H9 (cell line): ENCODE data around the gene TOGARAM2. TPM values are rescaled to one million over a fixed set of nuclear protein-coding genes. Genes with fewer than 3 reads are reported as not detected.

Source experiments
- DNase-seq: peaks from one replicate; pipeline ENCODE4 v3.0.0-alpha.2; 2017
- H2AFZ ChIP-seq: one replicate; pipeline ENCODE4 v1.6.1; 2013; ENCODE audit warnings: mild to moderate bottlenecking, low read length, control low read depth, moderate library complexity
- H2AK5ac ChIP-seq: 2 replicates; pipeline ENCODE4 v1.6.1; 2013; ENCODE audit warnings: low read length, control low read depth, mixed read lengths; ENCODE audit not compliant: insufficient read length
- H2BK120ac ChIP-seq: one replicate; pipeline ENCODE4 v1.6.1; 2013; ENCODE audit warnings: low read depth, mild to moderate bottlenecking, low read length, control low read depth, inconsistent platforms; ENCODE audit not compliant: poor library complexity, severe bottlenecking
- H2BK12ac ChIP-seq: 2 replicates; pipeline ENCODE4 v1.6.1; 2013; ENCODE audit warnings: low read length, control low read depth, mixed read lengths, low read depth; ENCODE audit not compliant: insufficient read length
- H2BK15ac ChIP-seq: 2 replicates; pipeline ENCODE4 v1.6.1; 2013; ENCODE audit warnings: low read depth, low read length, control low read depth
- H2BK20ac ChIP-seq: one replicate; pipeline ENCODE4 v1.6.1; 2013; ENCODE audit warnings: low read depth, mild to moderate bottlenecking, low read length, control low read depth, inconsistent platforms; ENCODE audit not compliant: poor library complexity, severe bottlenecking
- H2BK5ac ChIP-seq: 2 replicates; pipeline ENCODE4 v1.6.1; 2013; ENCODE audit warnings: low read length, control low read depth, mixed read lengths; ENCODE audit not compliant: insufficient read length
- H3K14ac ChIP-seq: 2 replicates; pipeline ENCODE4 v1.6.1; 2013; ENCODE audit warnings: low read length, control low read depth; ENCODE audit not compliant: insufficient read depth
- H3K18ac ChIP-seq: 2 replicates; pipeline ENCODE4 v1.6.1; 2013; ENCODE audit warnings: low read depth, mild to moderate bottlenecking, mixed read lengths, low read length, control low read depth; ENCODE audit not compliant: insufficient read length
- H3K23ac ChIP-seq: 2 replicates; pipeline ENCODE4 v1.6.1; 2013; ENCODE audit warnings: low read length, control low read depth, mixed read lengths, low read depth; ENCODE audit not compliant: insufficient read length
- H3K23me2 ChIP-seq: 2 replicates; pipeline ENCODE4 v1.6.1; 2013; ENCODE audit warnings: low read depth, mild to moderate bottlenecking, mixed read lengths, low read length, control low read depth; ENCODE audit not compliant: insufficient read length, poor library complexity, severe bottlenecking
- H3K27ac ChIP-seq: 2 replicates; pipeline ENCODE4 v1.5.1; 2013; ENCODE audit warnings: low read length, control low read depth, mixed read lengths, low read depth; ENCODE audit not compliant: insufficient read length
- H3K27me3 ChIP-seq: 2 replicates; pipeline ENCODE4 v1.6.1; 2013; ENCODE audit warnings: low read length, control low read depth, inconsistent platforms; ENCODE audit not compliant: insufficient read depth
- H3K4ac ChIP-seq: 2 replicates; pipeline ENCODE4 v1.6.1; 2013; ENCODE audit warnings: low read depth, mild to moderate bottlenecking, control low read depth, inconsistent platforms, low read length, moderate library complexity
- H3K4me1 ChIP-seq: 2 replicates; pipeline ENCODE4 v1.6.1; 2013; ENCODE audit warnings: low read length, control low read depth, inconsistent platforms; ENCODE audit not compliant: insufficient read depth
- H3K4me2 ChIP-seq: 2 replicates; pipeline ENCODE4 v1.6.1; 2013; ENCODE audit warnings: low read length, control low read depth, mixed read lengths; ENCODE audit not compliant: insufficient read length, insufficient read depth
- H3K56ac ChIP-seq: 2 replicates; pipeline ENCODE4 v1.6.1; 2013; ENCODE audit warnings: low read depth, mild to moderate bottlenecking, mixed read lengths, low read length, control low read depth; ENCODE audit not compliant: insufficient read length
- H3K79me1 ChIP-seq: 2 replicates; pipeline ENCODE4 v1.6.1; 2013; ENCODE audit warnings: low read depth, mild to moderate bottlenecking, moderate library complexity, low read length, control low read depth, inconsistent platforms; ENCODE audit not compliant: insufficient read depth, poor library complexity, severe bottlenecking
- H3K79me2 ChIP-seq: 2 replicates; pipeline ENCODE4 v1.6.1; 2013; ENCODE audit warnings: low read length, control low read depth, inconsistent platforms; ENCODE audit not compliant: insufficient read depth
- H3K9ac ChIP-seq: 2 replicates; pipeline ENCODE4 v1.6.1; 2013; ENCODE audit warnings: low read length, control low read depth, mixed read lengths; ENCODE audit not compliant: insufficient read length; ENCODE audit errors: extremely low read depth
- H3K9me3 ChIP-seq: one replicate; pipeline ENCODE4 v1.6.1; 2013; ENCODE audit warnings: low read depth, low read length, inconsistent platforms; ENCODE audit not compliant: control insufficient read depth
- H3T11ph ChIP-seq: one replicate; pipeline ENCODE4 v1.6.1; 2013; ENCODE audit warnings: mild to moderate bottlenecking, low read length, control low read depth, inconsistent platforms
- H4K20me1 ChIP-seq: one replicate; pipeline ENCODE4 v1.6.1; 2013; ENCODE audit not compliant: control insufficient read depth, insufficient read length, insufficient read depth
- H4K5ac ChIP-seq: 2 replicates; pipeline ENCODE4 v1.6.1; 2013; ENCODE audit warnings: low read depth, mild to moderate bottlenecking, mixed read lengths, low read length, control low read depth; ENCODE audit not compliant: insufficient read length
- H4K8ac ChIP-seq: replicated peaks from 2 replicates; pipeline ENCODE4 v1.6.1; 2013; ENCODE audit warnings: low read length, control low read depth, mixed read lengths, low read depth; ENCODE audit not compliant: insufficient read length
- H4K91ac ChIP-seq: 2 replicates; pipeline ENCODE4 v1.6.1; 2013; ENCODE audit warnings: low read depth, mild to moderate bottlenecking, moderate library complexity, mixed read lengths, low read length, control low read depth; ENCODE audit not compliant: insufficient read length
- H3K27ac Mint-ChIP-seq, 3 experiments: 2 replicates in 2 of 3; 3 replicates in 1 of 3; pipeline ENCODE4 v1.8.0; 2020 to 2021; ENCODE audit warnings: mixed read lengths in 3 of 3, mild to moderate bottlenecking in 1 of 3, moderate library complexity in 1 of 3
- H3K27me3 Mint-ChIP-seq: 2 replicates; pipeline ENCODE4 v1.8.0; 2021; ENCODE audit warnings: low read depth, mild to moderate bottlenecking, moderate library complexity, mixed read lengths
- H3K36me3 Mint-ChIP-seq, 3 experiments: 2 replicates in 2 of 3; 3 replicates in 1 of 3; pipeline ENCODE4 v1.8.0; 2020 to 2021; ENCODE audit warnings: low read depth in 3 of 3, mixed read lengths in 3 of 3; ENCODE audit not compliant: insufficient read depth in 1 of 3
- H3K4me1 Mint-ChIP-seq, 2 experiments: 2 replicates each; pipeline ENCODE4 v1.8.0; 2020; ENCODE audit warnings: mixed read lengths in 2 of 2
- H3K4me3 Mint-ChIP-seq, 2 experiments: 2 replicates in 1 of 2; 3 replicates in 1 of 2; pipeline ENCODE4 v1.8.0; 2020 to 2021; ENCODE audit warnings: mild to moderate bottlenecking in 2 of 2, mixed read lengths in 2 of 2, moderate library complexity in 1 of 2
- H3K9me3 Mint-ChIP-seq, 2 experiments: 2 replicates in 1 of 2; 3 replicates in 1 of 2; pipeline ENCODE4 v1.8.0; 2020; ENCODE audit warnings: mild to moderate bottlenecking in 2 of 2, mixed read lengths in 2 of 2, moderate library complexity in 1 of 2
- WGBS: extraction: QIAGEN DNeasy Blood & Tissue Kit; methylation state at CpG from one replicate; pipeline ENCODE4 v1.1.7; 2013; ENCODE audit warnings: missing lambda C conversion rate, low lambda C conversion rate, mixed read lengths; ENCODE audit not compliant: insufficient read length; ENCODE audit errors: extremely low coverage; 5-methylcytosine and 5-hydroxymethylcytosine counted together
- total RNA-seq: library from RNA; stranded (reverse); gene quantifications from 2 replicates; pipeline ENCODE4 v1.2.1, GENCODE V29; 2021
- TF ChIP-seq, protein P1 (sequence below): fragments of 200-600 bp; sonication (generic); conservative IDR thresholded peaks from 3 replicates; pipeline ENCODE4 v1.8.0; 2021; ENCODE audit warnings: antibody characterized with exemption, mild to moderate bottlenecking

Gene TOGARAM2
- total RNA-seq, 1 experiment from 2014 or later: 0.83 TPM

DNA sequence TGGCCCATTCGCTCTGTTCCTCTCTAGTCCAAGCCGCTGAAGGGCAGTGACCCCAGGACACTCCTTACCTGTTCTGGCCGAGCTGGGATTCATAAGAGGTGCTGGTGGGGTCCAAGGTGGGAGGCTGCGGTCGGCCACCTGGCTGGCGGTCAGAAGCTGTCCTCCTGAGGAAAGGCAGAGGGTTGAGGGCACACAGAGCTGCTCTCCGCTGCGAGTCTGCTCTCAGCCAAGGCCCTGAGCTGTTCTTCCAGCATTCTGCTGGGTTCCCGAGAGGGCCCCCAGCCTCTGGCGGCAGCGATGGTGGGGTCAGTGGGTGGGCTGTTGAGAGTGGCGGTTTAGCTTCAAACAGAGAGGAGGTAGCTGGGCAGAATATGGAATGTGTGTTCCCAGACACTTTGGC is 89.4 kb downstream of the TOGARAM2 start:
- no peak overlapping the region for H3T11ph ChIP-seq
- H3K23me2 ChIP-seq: no peaks in the 10 kb centered on the region
- no peak overlapping the region for H2BK15ac ChIP-seq
- TF ChIP-seq, protein P1, sequence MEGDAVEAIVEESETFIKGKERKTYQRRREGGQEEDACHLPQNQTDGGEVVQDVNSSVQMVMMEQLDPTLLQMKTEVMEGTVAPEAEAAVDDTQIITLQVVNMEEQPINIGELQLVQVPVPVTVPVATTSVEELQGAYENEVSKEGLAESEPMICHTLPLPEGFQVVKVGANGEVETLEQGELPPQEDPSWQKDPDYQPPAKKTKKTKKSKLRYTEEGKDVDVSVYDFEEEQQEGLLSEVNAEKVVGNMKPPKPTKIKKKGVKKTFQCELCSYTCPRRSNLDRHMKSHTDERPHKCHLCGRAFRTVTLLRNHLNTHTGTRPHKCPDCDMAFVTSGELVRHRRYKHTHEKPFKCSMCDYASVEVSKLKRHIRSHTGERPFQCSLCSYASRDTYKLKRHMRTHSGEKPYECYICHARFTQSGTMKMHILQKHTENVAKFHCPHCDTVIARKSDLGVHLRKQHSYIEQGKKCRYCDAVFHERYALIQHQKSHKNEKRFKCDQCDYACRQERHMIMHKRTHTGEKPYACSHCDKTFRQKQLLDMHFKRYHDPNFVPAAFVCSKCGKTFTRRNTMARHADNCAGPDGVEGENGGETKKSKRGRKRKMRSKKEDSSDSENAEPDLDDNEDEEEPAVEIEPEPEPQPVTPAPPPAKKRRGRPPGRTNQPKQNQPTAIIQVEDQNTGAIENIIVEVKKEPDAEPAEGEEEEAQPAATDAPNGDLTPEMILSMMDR: no peak
- peak overlapping the region; percentile 47; the same call in 1 of the 2 replicates for H3K14ac ChIP-seq
- H4K91ac ChIP-seq: no peak overlapping the region
- H3K79me2 ChIP-seq: no peaks in the 10 kb centered on the region
- no peak overlapping the region for H3K4me2 ChIP-seq
- peak overlapping the region; percentile 11 for H3K18ac ChIP-seq
- H3K9me3 ChIP-seq: no peaks in the 10 kb centered on the region
- no peak overlapping the region for H3K27ac ChIP-seq
- no peak overlapping the region for H2BK120ac ChIP-seq
- H3K79me1 ChIP-seq: no peaks in the 10 kb centered on the region
- H2AK5ac ChIP-seq: no peak overlapping the region
- no peak overlapping the region for H4K8ac ChIP-seq
- no peaks in the 10 kb centered on the region for H3K27me3 ChIP-seq
- H4K20me1 ChIP-seq: no peaks in the 10 kb centered on the region
- H3K27me3 Mint-ChIP-seq: peaks cover 2% of the 10 kb centered on the region; the same call in 1 of the 2 replicates
- H3K27ac Mint-ChIP-seq: peak overlapping the region in 1 of 3 experiments; percentile 94; a peak in 2 of 7 replicates
- H3K56ac ChIP-seq: no peak overlapping the region
- H2BK20ac ChIP-seq: no peak overlapping the region
- H2BK5ac ChIP-seq: no peak overlapping the region
- peaks cover 0 to under 1% of the 10 kb centered on the region in 2 experiments; a peak in 1 of 4 replicates for H3K4me1 Mint-ChIP-seq
- no peak overlapping the region for H3K9ac ChIP-seq
- no peak overlapping the region for H3K23ac ChIP-seq
- H2BK12ac ChIP-seq: no peak overlapping the region
- no peak overlapping the region for H2AFZ ChIP-seq
- H3K4me1 ChIP-seq: no peaks in the 10 kb centered on the region
- H4K5ac ChIP-seq: no peak overlapping the region
- H3K4ac ChIP-seq: no peak overlapping the region
- H3K4me3 Mint-ChIP-seq: no peak overlapping the region
- no peaks in the 10 kb centered on the region for H3K9me3 Mint-ChIP-seq
- no peaks in the 10 kb centered on the region for H3K36me3 Mint-ChIP-seq
- no peak for DNase-seq
- no CpG with 5 or more reads among the region's 12 CpGs for WGBS
